ENCODE results near the gene SLC41A3.

DNA sequence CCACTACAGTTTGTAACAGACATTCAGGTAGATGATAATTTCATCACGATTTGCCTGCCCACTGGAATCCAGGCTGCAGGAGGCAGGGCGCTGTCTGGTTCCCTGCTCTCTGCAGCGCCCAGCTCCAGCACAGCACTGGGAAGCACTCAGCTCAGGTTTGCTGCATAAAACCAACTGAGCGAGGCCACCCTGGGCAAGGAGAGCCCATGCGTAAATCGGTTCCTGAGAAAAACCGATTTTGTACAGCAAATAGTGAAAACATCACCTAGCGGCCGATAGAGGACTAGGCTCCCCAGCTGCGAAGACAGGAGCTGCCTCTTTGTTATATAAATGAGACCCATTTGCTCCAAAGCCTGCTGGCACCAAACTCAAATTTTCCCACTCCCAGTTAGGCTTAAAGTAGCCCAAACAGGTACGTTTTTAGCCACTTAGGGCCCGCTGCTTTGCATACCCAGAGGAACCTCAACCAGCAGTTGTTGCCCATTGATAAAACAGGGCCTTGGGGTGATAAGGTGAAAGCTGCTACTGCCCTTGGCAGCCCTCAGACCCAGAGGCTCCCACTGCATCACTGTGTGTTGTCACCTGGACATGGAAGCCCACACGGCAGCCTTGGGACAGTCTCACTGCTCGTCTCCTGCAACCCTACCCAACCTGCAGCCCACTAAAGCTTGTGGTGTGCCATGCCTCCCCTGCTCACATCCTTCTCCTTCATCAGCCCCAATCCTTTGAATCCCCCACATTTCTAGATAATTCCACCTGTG, 49.0 kb upstream of the SLC41A3 start:
- TF ChIP-seq, protein P1, sequence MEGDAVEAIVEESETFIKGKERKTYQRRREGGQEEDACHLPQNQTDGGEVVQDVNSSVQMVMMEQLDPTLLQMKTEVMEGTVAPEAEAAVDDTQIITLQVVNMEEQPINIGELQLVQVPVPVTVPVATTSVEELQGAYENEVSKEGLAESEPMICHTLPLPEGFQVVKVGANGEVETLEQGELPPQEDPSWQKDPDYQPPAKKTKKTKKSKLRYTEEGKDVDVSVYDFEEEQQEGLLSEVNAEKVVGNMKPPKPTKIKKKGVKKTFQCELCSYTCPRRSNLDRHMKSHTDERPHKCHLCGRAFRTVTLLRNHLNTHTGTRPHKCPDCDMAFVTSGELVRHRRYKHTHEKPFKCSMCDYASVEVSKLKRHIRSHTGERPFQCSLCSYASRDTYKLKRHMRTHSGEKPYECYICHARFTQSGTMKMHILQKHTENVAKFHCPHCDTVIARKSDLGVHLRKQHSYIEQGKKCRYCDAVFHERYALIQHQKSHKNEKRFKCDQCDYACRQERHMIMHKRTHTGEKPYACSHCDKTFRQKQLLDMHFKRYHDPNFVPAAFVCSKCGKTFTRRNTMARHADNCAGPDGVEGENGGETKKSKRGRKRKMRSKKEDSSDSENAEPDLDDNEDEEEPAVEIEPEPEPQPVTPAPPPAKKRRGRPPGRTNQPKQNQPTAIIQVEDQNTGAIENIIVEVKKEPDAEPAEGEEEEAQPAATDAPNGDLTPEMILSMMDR (conservative IDR thresholded peaks at IDR 0.05 in 1 of 2, IDR thresholded peaks at IDR 0.05 in 1 of 2; ENCODE audit: extremely low read depth in 1 of 2, insufficient read depth in 1 of 2, low read depth in 1 of 2, low read length in 2 of 2): peak; percentile 16 to 31
- TF ChIP-seq EZH2 (IDR thresholded peaks at IDR 0.05; ENCODE audit: borderline replicate concordance, low read length): no peak

Data from mammary epithelial cell (primary cell).